ENCODE results near the gene TYROBP. TPM values are rescaled to one million over a fixed set of nuclear protein-coding genes. Genes with fewer than 3 reads are reported as not detected.

Gene TYROBP
- total RNA-seq, 1 donor from 2014 or later: 68.5 TPM

DNA sequence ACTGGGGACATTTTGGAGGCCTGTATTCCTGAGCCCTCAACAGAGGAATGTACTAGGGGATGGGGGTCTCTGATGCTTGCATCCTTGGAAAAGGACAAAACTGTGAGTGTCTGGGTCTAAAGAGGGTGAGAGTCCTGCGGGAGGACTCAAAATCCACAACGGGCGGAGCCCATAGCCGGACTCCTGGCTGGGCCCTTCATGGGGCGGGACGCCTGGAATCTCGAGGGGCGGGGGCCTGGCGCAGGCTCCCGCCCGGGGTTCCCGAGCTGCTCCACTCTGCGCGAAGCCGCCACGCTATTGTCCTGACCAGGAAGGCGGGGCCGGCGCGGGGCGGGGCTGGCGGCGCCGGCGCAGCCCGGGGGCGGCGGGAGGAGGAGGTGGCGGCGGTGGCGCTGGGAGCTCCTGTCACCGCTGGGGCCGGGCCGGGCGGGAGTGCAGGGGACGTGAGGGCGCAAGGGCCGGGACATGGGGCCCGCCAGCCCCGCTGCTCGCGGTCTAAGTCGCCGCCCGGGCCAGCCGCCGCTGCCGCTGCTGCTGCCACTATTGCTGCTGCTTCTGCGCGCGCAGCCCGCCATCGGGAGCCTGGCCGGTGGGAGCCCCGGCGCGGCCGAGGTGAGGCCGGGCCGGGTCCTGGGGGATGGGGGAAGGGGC, 39.8 kb downstream of the TYROBP start, which contains the start of gene APLP1:
Gene APLP1, plus strand, starts transcription at position 403 of the 651 bp plus-strand sequence. Its CDS starts 63 bp downstream, at position 466.
- no peaks in the 10 kb centered on the region for H3K27me3 ChIP-seq
- DNase-seq (ENCODE audit: extremely low spot score in 2 of 2): no peak
- TF ChIP-seq POLR2AphosphoS5 (IDR thresholded peaks at IDR 0.05; ENCODE audit: insufficient read depth in 1 of 2, low read depth in 1 of 2): no peak
- H3K9me3 ChIP-seq: no peaks in the 10 kb centered on the region
- H3K4me3 ChIP-seq: peak within 1 kb of the TSS; percentile 43 to 64
- intact Hi-C loops (cut with DNase I): no loop called here
- H3K4me1 ChIP-seq: peaks cover 18% of the 10 kb centered on the region
- H3K27ac ChIP-seq: no peak within 1 kb of the TSS
- no peaks in the 10 kb centered on the region for H3K36me3 ChIP-seq

GRCh38 chr19:35863018-35863417, 45.1 kb downstream of the TYROBP start:
- H3K36me3 ChIP-seq: no peaks in the 10 kb centered on the region
- no peaks in the 10 kb centered on the region for H3K9me3 ChIP-seq
- intact Hi-C loops (cut with DNase I): no loop called here
- H3K27ac ChIP-seq: no peak overlapping the region
- H3K27me3 ChIP-seq: no peaks in the 10 kb centered on the region
- H3K4me1 ChIP-seq: no peaks in the 10 kb centered on the region
- no peak for TF ChIP-seq POLR2AphosphoS5 (IDR thresholded peaks at IDR 0.05; ENCODE audit: insufficient read depth in 1 of 2, low read depth in 1 of 2)
- no peak for TF ChIP-seq POLR2A (IDR thresholded peaks at IDR 0.05)
- TF ChIP-seq, protein P1, sequence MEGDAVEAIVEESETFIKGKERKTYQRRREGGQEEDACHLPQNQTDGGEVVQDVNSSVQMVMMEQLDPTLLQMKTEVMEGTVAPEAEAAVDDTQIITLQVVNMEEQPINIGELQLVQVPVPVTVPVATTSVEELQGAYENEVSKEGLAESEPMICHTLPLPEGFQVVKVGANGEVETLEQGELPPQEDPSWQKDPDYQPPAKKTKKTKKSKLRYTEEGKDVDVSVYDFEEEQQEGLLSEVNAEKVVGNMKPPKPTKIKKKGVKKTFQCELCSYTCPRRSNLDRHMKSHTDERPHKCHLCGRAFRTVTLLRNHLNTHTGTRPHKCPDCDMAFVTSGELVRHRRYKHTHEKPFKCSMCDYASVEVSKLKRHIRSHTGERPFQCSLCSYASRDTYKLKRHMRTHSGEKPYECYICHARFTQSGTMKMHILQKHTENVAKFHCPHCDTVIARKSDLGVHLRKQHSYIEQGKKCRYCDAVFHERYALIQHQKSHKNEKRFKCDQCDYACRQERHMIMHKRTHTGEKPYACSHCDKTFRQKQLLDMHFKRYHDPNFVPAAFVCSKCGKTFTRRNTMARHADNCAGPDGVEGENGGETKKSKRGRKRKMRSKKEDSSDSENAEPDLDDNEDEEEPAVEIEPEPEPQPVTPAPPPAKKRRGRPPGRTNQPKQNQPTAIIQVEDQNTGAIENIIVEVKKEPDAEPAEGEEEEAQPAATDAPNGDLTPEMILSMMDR (IDR thresholded peaks at IDR 0.05): no peak
- H3K4me3 ChIP-seq: no peak overlapping the region
- DNase-seq (ENCODE audit: extremely low spot score in 2 of 2): no peak

- H3K27me3 ChIP-seq: no peaks in the 10 kb centered on the region
- intact Hi-C loops (cut with DNase I): no loop called here
Measured at GRCh38 chr19:35862528-35862927, 45.6 kb downstream of the TYROBP start.

DNA sequence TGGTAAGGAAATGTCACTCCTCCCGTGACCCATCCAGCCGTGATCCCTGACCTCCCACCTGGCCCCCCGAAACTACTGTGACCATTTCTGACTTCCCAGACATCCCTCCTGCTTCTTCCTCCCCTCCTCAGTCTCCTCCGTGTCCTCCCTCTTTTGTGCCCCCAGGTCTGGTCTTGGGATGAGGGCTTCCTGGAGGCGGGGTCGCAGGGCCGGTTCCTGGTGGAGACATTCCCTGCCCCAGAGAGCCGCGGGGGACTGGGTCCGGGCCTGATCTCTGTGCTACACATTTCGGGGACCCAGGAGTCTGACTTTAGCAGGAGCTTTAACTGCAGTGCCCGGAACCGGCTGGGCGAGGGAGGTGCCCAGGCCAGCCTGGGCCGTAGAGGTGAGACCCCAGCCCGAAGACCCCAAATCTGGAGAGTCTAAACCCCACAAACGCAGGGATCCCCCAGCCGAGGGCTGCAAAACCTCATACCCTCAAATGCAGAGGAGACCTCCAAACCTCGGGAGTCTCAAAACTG, 46.4 kb downstream of the TYROBP start:
- TF ChIP-seq POLR2AphosphoS5 (IDR thresholded peaks at IDR 0.05; ENCODE audit: insufficient read depth in 1 of 2, low read depth in 1 of 2) (no peak), POLR2A (IDR thresholded peaks at IDR 0.05) (no peak)
- TF ChIP-seq, protein P1 (IDR thresholded peaks at IDR 0.05): no peak
- intact Hi-C loops (cut with DNase I): no loop called here
- Histone ChIP-seq H3K4me3 (no peak overlapping the region), H3K27ac (no peak overlapping the region), H3K9me3 (no peaks in the 10 kb centered on the region), H3K36me3 (no peaks in the 10 kb centered on the region), H3K4me1 (peaks cover 6% of the 10 kb centered on the region), H3K27me3 (peaks cover 3% of the 10 kb centered on the region)
- no peak for DNase-seq (ENCODE audit: extremely low spot score in 2 of 2)

More at GRCh38 chr19:35862528-35862927, 45.6 kb downstream of the TYROBP start:
- no peak for DNase-seq (ENCODE audit: extremely low spot score in 2 of 2)
- Histone ChIP-seq H3K4me1 (no peaks in the 10 kb centered on the region), H3K36me3 (no peaks in the 10 kb centered on the region), H3K9me3 (no peaks in the 10 kb centered on the region), H3K27ac (no peak overlapping the region), H3K4me3 (no peak overlapping the region)
- TF ChIP-seq POLR2A (IDR thresholded peaks at IDR 0.05) (no peak), POLR2AphosphoS5 (IDR thresholded peaks at IDR 0.05; ENCODE audit: insufficient read depth in 1 of 2, low read depth in 1 of 2) (no peak)
- TF ChIP-seq, protein P1 (IDR thresholded peaks at IDR 0.05): no peak

- Histone ChIP-seq H3K4me3 (no peak overlapping the region), H3K36me3 (no peaks in the 10 kb centered on the region), H3K27ac (no peak overlapping the region), H3K27me3 (peaks cover 9% of the 10 kb centered on the region), H3K4me1 (peaks cover 13% of the 10 kb centered on the region), H3K9me3 (no peaks in the 10 kb centered on the region)
- intact Hi-C loops (cut with DNase I): no loop called here
- no peak for DNase-seq (ENCODE audit: extremely low spot score in 2 of 2)
- TF ChIP-seq POLR2AphosphoS5 (IDR thresholded peaks at IDR 0.05; ENCODE audit: insufficient read depth in 1 of 2, low read depth in 1 of 2) (no peak), POLR2A (IDR thresholded peaks at IDR 0.05) (no peak)
- TF ChIP-seq, protein P1 (IDR thresholded peaks at IDR 0.05): no peak
Measured at GRCh38 chr19:35860818-35861639, 47.1 kb downstream of the TYROBP start.
